Osteoblast (primary cell): ENCODE measurements around the gene GAPT. TPM values are rescaled to one million over a fixed set of nuclear protein-coding genes. Genes with fewer than 3 reads are reported as not detected.

Experiments
- DNase-seq: peaks from one replicate; pipeline ENCODE4 v3.0.0; 2011; ENCODE audit warnings: low spot score, mixed read lengths; ENCODE audit not compliant: insufficient read length; ENCODE audit errors: missing footprints
- H2AFZ ChIP-seq: 2 replicates; pipeline ENCODE4 v1.6.0; 2011; ENCODE audit warnings: mild to moderate bottlenecking, low read length
- H3K27ac ChIP-seq: 2 replicates; pipeline ENCODE4 v1.5.1; 2011; ENCODE audit warnings: mild to moderate bottlenecking, low read depth, low read length, moderate library complexity
- H3K27me3 ChIP-seq: 2 replicates; pipeline ENCODE4 v1.6.0; 2012; ENCODE audit warnings: mild to moderate bottlenecking, control low read depth, inconsistent platforms, low read length, moderate library complexity; ENCODE audit not compliant: insufficient read depth
- H3K36me3 ChIP-seq: 2 replicates; pipeline ENCODE4 v1.5.1; 2011; ENCODE audit warnings: mild to moderate bottlenecking, low read length, control low read depth, moderate library complexity; ENCODE audit not compliant: insufficient read depth
- H3K4me1 ChIP-seq: 2 replicates; pipeline ENCODE4 v1.5.1; 2011; ENCODE audit warnings: mild to moderate bottlenecking, low read length, control low read depth, moderate library complexity; ENCODE audit not compliant: insufficient read depth
- H3K4me2 ChIP-seq: 2 replicates; pipeline ENCODE4 v1.6.0; 2011; ENCODE audit warnings: mild to moderate bottlenecking, low read length; ENCODE audit not compliant: insufficient read depth
- H3K4me3 ChIP-seq: fragments of 200-600 bp; sonication (generic); 3 replicates; pipeline ENCODE4 v1.5.1; 2012; ENCODE audit warnings: mild to moderate bottlenecking, low read length, inconsistent platforms; ENCODE audit not compliant: insufficient read depth
- H3K79me2 ChIP-seq: 2 replicates; pipeline ENCODE4 v1.6.0; 2012; ENCODE audit warnings: mild to moderate bottlenecking, low read length, control low read depth, inconsistent platforms; ENCODE audit not compliant: insufficient read depth
- H3K9me3 ChIP-seq: 2 replicates; pipeline ENCODE4 v1.5.1; 2011; ENCODE audit warnings: low read depth, low read length, control low read depth
- H4K20me1 ChIP-seq: 2 replicates; pipeline ENCODE4 v1.6.0; 2012; ENCODE audit warnings: mild to moderate bottlenecking, low read length, control low read depth; ENCODE audit not compliant: insufficient read depth
- CTCF ChIP-seq: IDR thresholded peaks from 2 replicates; pipeline ENCODE4 v1.5.1; 2011; ENCODE audit warnings: mild to moderate bottlenecking, low read depth, low read length, moderate library complexity; ENCODE audit errors: extremely low read depth
- small RNA-seq: library from RNA; depleted of rRNA; stranded (forward); fragments of <200 nt; gene quantifications from one replicate; pipeline ENCODE3, GENCODE V24; 2012
- total RNA-seq: library from RNA; depleted of rRNA; stranded (reverse); fragments of >200 nt; gene quantifications from 2 replicates; pipeline ENCODE4 v1.2.3, GENCODE V29; 2012

GAPT gene
- total RNA-seq, 1 donor = not detected

GRCh38 chr5:58545912-58546311 is 54.7 kb downstream of the GAPT start:
- Histone ChIP-seq H4K20me1 (no peaks in the 10 kb centered on the region), H3K79me2 (no peaks in the 10 kb centered on the region), H3K4me3 (no peak overlapping the region), H2AFZ (no peak overlapping the region), H3K4me1 (no peaks in the 10 kb centered on the region), H3K27ac (no peak overlapping the region), H3K9me3 (no peaks in the 10 kb centered on the region), H3K4me2 (no peak overlapping the region), H3K27me3 (no peaks in the 10 kb centered on the region), H3K36me3 (no peaks in the 10 kb centered on the region)
- no peak for TF ChIP-seq CTCF
- DNase-seq = no peak

Small RNA genes within 50 kb of the gene (small RNA-seq; reads per million reads assigned to genes)
- not detected for gene MIR548AE2

Other genes with a start within 250 kb of the GAPT start
- gene PLK2, start 31.3 kb upstream of the GAPT start, total RNA-seq = 220 and 299 TPM in 2 replicates
- gene RAB3C, start 91.6 kb downstream of the GAPT start, total RNA-seq = not detected in 2 replicates